Ramos (cell line): ENCODE results near the gene SOX2.

Source experiments
- in situ Hi-C: fragments of 300-500 bp; cut with MboI; formaldehyde crosslinking; loops from one replicate; pipeline ENCODE4 v1.14.3; 2022; ENCODE audit warnings: low sequenced_read_pairs; ENCODE audit not compliant: unreplicated experiment

The SOX2 gene

DNA sequence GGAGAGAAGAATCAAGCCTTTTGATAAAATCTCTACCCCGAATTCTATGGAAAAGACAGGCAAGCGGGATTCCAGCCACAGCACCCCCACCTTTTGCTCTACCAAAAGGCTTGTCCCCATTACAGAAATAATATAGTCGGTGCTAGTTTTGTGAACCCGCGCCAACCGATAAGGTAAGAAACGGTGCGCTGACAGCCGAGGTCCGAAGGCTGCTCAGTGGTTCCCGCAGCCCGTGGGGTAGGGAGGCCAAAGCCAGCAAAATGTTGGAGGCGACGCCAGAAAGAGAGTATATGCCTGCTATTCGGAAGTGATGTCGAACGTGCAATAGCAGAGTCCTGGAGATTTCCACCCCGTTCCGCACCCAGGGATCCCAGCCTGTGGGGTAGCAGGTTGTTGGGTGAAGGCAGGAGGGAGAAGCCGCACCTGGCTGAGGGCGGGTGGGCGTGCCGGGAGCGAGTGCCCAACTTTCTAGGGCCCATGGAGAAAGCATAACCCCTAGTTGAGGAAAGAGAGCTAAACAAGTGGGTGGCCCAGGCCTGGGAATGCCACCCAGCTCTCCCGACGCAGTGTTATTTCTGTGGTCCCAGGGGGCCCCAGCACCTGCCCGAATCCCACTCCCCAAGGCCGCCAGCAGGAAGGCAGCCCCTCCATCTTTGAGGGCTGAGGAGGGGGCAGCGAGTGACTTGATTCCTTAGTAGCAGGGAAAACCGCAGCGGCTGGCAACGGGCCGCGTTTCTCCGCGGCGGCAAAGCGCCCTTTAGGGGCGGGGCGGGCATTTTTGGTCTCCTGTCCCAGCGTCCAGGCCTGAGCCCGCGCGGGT, 7.9 kb upstream of the SOX2 start:
- in situ Hi-C loops = loop anchor here (10.0 kb wide), 2 partner anchors 499 to 971 kb away; no protein-coding TSS in a partner anchor

DNA sequence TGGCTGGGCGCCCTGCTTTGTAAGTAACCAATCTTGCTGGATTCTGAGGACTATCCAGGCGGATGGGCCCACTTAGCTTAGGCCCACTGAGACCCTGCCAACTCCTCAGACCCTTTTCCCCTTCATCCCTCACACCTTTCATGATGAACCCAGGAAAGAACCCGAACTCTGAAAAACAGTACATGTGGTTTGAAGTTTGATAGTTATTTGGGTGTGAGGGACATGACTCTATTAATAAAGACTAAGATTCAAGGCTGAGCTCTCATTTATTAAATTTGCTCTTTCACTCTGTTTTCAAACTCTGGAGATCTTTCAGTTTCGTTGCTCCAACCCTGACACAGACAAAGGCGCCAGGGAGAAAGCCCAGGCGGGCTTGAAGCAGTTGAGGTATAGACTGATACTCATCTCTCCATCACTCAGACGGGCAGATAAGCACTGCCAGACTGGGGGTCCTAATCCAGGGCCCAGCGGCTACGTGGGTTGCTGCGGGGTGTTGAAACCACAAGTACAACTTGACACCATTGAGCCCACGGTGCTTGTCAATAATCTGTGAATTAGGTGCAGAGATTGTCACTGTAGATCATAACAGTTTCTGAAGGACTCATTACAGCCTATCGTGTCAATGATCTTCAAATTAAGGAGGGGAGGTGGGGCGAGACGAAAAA, 7.2 kb upstream of the SOX2 start:
- in situ Hi-C loops = loop anchor here (10.0 kb wide), 2 partner anchors 500 to 970 kb away; no protein-coding TSS in a partner anchor

DNA sequence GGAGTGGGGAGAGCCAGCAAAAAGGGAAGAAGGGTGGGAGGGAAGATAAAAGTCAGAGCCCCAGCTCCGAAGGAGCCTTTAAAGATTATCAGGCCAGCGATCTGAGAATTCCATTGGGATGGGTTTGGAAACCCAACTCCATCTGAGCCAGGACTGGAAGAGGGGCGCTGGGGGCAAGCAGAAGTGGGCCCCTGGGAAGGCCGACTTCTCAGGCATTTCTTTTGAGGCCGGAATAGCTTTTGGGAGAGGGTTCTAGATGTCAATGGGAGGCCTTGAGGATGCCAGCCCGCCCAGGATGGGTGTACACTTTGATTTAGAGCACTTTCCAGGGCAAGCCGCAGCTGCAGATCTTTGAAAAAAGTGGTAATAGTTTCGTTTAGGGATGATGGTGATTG, 6.6 kb upstream of the SOX2 start:
- in situ Hi-C loops = loop anchor here (10.0 kb wide), 2 partner anchors 500 to 970 kb away; no protein-coding TSS in a partner anchor

GRCh38 chr3:181707980-181708379, 3.7 kb upstream of the SOX2 start:
- in situ Hi-C loops = loop anchor here (10.0 kb wide), 2 partner anchors 503 to 967 kb away; no protein-coding TSS in a partner anchor

- in situ Hi-C loops = loop anchor here (10.0 kb wide), 2 partner anchors 505 to 965 kb away; no protein-coding TSS in a partner anchor
Measured at GRCh38 chr3:181709537-181710279, 2.0 kb upstream of the SOX2 start.

DNA sequence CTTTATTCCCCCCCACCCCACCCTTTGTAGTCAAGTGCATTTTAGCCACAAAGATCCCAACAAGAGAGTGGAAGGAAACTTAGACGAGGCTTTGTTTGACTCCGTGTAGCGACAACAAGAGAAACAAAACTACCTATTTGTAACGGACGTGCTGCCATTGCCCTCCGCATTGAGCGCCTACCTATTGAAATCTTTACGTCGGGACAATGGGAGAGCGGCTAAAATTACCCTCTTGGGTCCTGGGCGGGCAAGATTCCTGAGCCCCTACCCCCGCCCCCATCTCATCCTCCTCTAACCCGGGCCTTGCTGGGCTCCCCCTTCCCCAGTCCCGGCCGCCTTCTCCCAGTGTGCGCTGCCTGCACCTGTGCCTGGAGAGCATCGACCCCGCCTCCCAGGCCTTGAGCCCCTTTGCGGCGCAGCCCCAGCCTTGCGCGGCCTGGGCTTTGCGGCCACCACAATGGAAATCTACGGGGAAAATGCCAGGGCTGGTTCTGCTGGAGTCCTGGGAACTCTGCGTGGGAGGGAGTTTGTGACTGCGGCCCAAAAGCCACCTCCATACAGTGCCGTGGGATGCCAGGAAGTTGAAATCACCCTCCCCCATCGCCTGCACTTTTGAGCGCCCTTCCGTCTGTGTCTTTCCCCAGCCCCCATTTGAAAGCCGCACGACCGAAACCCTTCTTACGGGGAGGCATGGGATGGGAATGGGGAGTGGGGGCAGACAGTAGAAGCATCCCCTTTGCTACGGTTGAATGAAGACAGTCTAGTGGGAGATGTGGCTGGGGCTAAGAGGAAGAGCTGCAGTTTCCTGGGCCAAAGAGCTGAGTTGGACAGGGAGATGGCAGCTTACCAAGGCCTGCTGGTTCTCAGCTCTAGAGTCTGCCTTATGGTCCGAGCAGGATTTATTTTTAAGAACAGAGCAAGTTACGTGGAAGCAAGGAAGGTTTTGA, 1.1 kb upstream of the SOX2 start:
- in situ Hi-C loops = no loop called here

GRCh38 chr3:181712226-181712552, 464 bp downstream of the SOX2 start:
- in situ Hi-C loops = no loop called here

DNA sequence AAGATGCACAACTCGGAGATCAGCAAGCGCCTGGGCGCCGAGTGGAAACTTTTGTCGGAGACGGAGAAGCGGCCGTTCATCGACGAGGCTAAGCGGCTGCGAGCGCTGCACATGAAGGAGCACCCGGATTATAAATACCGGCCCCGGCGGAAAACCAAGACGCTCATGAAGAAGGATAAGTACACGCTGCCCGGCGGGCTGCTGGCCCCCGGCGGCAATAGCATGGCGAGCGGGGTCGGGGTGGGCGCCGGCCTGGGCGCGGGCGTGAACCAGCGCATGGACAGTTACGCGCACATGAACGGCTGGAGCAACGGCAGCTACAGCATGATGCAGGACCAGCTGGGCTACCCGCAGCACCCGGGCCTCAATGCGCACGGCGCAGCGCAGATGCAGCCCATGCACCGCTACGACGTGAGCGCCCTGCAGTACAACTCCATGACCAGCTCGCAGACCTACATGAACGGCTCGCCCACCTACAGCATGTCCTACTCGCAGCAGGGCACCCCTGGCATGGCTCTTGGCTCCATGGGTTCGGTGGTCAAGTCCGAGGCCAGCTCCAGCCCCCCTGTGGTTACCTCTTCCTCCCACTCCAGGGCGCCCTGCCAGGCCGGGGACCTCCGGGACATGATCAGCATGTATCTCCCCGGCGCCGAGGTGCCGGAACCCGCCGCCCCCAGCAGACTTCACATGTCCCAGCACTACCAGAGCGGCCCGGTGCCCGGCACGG, 991 bp downstream of the SOX2 start:
- in situ Hi-C loops = no loop called here

- in situ Hi-C loops = no loop called here
Measured at GRCh38 chr3:181713280-181713647, 1.5 kb downstream of the SOX2 start.

DNA sequence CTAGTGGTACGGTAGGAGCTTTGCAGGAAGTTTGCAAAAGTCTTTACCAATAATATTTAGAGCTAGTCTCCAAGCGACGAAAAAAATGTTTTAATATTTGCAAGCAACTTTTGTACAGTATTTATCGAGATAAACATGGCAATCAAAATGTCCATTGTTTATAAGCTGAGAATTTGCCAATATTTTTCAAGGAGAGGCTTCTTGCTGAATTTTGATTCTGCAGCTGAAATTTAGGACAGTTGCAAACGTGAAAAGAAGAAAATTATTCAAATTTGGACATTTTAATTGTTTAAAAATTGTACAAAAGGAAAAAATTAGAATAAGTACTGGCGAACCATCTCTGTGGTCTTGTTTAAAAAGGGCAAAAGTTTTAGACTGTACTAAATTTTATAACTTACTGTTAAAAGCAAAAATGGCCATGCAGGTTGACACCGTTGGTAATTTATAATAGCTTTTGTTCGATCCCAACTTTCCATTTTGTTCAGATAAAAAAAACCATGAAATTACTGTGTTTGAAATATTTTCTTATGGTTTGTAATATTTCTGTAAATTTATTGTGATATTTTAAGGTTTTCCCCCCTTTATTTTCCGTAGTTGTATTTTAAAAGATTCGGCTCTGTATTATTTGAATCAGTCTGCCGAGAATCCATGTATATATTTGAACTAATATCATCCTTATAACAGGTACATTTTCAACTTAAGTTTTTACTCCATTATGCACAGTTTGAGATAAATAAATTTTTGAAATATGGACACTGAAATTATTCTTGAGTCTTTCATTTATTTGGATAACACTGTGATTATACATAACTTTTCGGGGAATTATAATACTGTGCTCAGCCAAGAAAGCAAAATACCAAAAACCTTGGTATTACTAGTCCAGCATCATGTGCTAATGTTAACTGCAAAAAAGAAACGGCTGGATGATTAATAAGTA, 2.2 kb downstream of the SOX2 start:
- in situ Hi-C loops = no loop called here

- in situ Hi-C loops = no loop called here
Measured at GRCh38 chr3:181715571-181716340, 4.0 kb downstream of the SOX2 start.

DNA sequence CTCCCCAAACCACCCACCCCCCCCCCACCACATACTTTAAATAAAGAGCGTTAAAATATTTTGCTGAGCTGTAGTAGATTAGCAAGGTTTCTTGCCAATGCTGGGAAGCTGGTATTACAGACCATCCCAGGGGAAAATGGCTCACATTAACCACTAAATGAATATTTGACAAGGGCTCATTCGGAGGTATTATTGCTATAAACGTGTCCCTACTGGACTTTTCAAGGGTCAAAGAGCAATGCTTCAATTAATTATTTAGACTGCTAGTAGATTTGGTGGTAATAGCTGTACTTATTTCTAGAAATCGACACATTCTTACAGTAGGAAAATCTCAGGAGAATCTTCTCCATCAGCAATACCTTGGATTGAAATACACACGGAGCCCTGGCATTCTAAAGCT, 5.2 kb downstream of the SOX2 start:
- in situ Hi-C loops = no loop called here

- in situ Hi-C loops = no loop called here
Measured at GRCh38 chr3:181717549-181718171, 5.9 kb downstream of the SOX2 start.

GRCh38 chr3:181718369-181718768, 6.6 kb downstream of the SOX2 start:
- in situ Hi-C loops = no loop called here

DNA sequence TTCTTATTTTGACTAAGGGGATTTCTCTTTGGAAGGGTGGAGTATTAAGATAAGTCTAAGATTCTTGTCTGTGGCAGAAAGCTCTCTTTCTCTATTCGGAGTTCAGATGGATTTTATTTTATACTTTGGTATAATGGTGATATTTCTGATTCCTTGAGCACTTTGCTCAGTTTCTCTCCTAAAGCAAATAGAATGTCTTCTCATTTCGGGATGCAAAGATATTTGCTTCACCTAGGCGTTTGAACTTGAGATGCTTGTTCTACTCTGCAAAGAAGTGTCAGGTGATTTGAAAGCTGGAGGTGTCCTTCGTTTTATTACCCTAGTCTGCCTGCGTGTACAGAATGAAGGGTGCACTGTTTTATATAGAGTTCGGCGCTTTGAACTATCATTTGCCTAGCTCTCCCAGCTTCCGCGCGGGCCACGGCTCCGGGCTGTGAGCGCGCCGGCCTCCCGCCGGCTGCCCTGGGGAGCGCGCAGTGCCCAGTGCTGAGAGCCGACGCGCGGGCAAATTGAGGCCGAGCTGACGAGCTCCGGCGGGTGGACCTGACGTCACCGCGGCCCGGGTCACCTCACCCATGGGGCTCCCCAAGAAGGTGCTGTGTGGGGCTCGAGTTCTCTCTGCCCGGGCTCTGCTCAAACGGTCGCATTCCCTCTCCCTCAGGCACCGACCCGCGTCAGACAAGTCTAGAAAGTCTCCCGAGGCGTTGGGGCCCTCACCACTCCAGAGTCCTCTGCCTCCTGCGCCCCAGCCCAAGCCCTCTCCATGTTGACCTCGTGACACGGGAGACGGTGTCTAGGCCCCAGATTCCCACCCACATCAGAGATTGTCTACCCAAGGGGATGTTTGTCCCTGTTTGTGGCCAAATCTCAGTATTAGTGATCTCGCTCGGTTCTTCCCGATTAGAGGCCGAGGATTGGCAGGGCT, 7.5 kb downstream of the SOX2 start:
- in situ Hi-C loops = no loop called here
